MCF 10A (cell line): ENCODE results near the gene DDN. TPM values are rescaled to one million over a fixed set of nuclear protein-coding genes. Genes with fewer than 3 reads are reported as not detected.

Experiments
- BruUV-seq: library from RNA; stranded (reverse); fragments of 400-500 nt; replicated peaks from 2 replicates; lab custom pipeline; 2021; lab: Mats Ljungman, UMichigan
- CTCF ChIA-PET: fragments of 300-600 bp; sonication (Branson Sonifier 250); formaldehyde crosslinking; extraction: SDS; loops from one replicate; lab custom pipeline; 2021; ENCODE audit warnings: antibody characterized with exemption, inconsistent platforms; lab: Yijun Ruan, JAX
- POLR2A ChIA-PET: fragments of 300-600, 350-650 bp; sonication (Branson Sonifier 250); formaldehyde crosslinking; extraction: SDS; loops from one replicate; lab custom pipeline; 2020; ENCODE audit warnings: antibody characterized with exemption, inconsistent platforms; lab: Yijun Ruan, JAX
- DNase-seq: peaks from one replicate; pipeline ENCODE4 v3.0.0-alpha.2; 2018; ENCODE audit not compliant: unreplicated experiment
- H3K27ac Mint-ChIP-seq: one replicate; pipeline ENCODE4 v1.8.0; 2022; ENCODE audit warnings: mild to moderate bottlenecking, low read depth, mixed read lengths; ENCODE audit not compliant: unreplicated experiment
- H3K27me3 Mint-ChIP-seq: one replicate; pipeline ENCODE4 v1.8.0; 2022; ENCODE audit warnings: mixed read lengths; ENCODE audit not compliant: insufficient read depth, unreplicated experiment
- H3K36me3 Mint-ChIP-seq: one replicate; pipeline ENCODE4 v1.8.0; 2022; ENCODE audit warnings: mild to moderate bottlenecking, moderate library complexity, mixed read lengths; ENCODE audit not compliant: insufficient read depth, unreplicated experiment
- H3K4me1 Mint-ChIP-seq: one replicate; pipeline ENCODE4 v1.8.0; 2022; ENCODE audit warnings: mixed read lengths; ENCODE audit not compliant: insufficient read depth, unreplicated experiment
- H3K4me3 Mint-ChIP-seq: one replicate; pipeline ENCODE4 v1.8.0; 2022; ENCODE audit warnings: mild to moderate bottlenecking, moderate library complexity, mixed read lengths; ENCODE audit not compliant: unreplicated experiment
- H3K9me3 Mint-ChIP-seq: one replicate; pipeline ENCODE4 v1.8.0; 2022; ENCODE audit warnings: mixed read lengths; ENCODE audit not compliant: unreplicated experiment
- intact Hi-C: fragments of 100-400 bp; cut with micrococcal nuclease; formaldehyde crosslinking; loops from 2 replicates; pipeline ENCODE4 v1.14.1; 2022
- total RNA-seq: library from RNA; stranded (reverse); gene quantifications from 2 replicates; pipeline ENCODE4 v1.2.3, GENCODE V29; 2022
- TF ChIP-seq, protein P1 (sequence below): fragments of 200-600 bp; IDR thresholded peaks from one replicate; pipeline ENCODE4 v1.8.0; 2022; ENCODE audit warnings: antibody characterized with exemption, mild to moderate bottlenecking; ENCODE audit not compliant: unreplicated experiment

DDN gene
- total RNA-seq, 1 experiment from 2014 or later, result 0.28 TPM

GRCh38 chr12:48969833-48970701 lies 29.1 kb downstream of the DDN start:
- TF ChIP-seq, protein P1, sequence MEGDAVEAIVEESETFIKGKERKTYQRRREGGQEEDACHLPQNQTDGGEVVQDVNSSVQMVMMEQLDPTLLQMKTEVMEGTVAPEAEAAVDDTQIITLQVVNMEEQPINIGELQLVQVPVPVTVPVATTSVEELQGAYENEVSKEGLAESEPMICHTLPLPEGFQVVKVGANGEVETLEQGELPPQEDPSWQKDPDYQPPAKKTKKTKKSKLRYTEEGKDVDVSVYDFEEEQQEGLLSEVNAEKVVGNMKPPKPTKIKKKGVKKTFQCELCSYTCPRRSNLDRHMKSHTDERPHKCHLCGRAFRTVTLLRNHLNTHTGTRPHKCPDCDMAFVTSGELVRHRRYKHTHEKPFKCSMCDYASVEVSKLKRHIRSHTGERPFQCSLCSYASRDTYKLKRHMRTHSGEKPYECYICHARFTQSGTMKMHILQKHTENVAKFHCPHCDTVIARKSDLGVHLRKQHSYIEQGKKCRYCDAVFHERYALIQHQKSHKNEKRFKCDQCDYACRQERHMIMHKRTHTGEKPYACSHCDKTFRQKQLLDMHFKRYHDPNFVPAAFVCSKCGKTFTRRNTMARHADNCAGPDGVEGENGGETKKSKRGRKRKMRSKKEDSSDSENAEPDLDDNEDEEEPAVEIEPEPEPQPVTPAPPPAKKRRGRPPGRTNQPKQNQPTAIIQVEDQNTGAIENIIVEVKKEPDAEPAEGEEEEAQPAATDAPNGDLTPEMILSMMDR, result no peak
- Mint-ChIP-seq H3K4me3 (peak overlapping the region; percentile 73), H3K27ac (no peak overlapping the region), H3K36me3 (no peaks in the 10 kb centered on the region), H3K27me3 (no peaks in the 10 kb centered on the region), H3K4me1 (peaks cover 14% of the 10 kb centered on the region), H3K9me3 (no peaks in the 10 kb centered on the region)
- no TSS peak for BruUV-seq
- intact Hi-C loops, result no loop called here
- ChIA-PET CTCF (interaction anchor here (0.7 to 3.3 kb wide), 6 partner anchors 8 to 74 kb away, joined by 3 to 20 read pairs (median 7); partner anchors contain the start of gene WNT1), POLR2A (interaction anchor here (1.2 to 2.4 kb wide), 2 partner anchors 12 to 48 kb away, joined by 3 to 10 read pairs; partner anchors contain the start of genes ARF3 and PRKAG1)
- no peak for DNase-seq

DNA sequence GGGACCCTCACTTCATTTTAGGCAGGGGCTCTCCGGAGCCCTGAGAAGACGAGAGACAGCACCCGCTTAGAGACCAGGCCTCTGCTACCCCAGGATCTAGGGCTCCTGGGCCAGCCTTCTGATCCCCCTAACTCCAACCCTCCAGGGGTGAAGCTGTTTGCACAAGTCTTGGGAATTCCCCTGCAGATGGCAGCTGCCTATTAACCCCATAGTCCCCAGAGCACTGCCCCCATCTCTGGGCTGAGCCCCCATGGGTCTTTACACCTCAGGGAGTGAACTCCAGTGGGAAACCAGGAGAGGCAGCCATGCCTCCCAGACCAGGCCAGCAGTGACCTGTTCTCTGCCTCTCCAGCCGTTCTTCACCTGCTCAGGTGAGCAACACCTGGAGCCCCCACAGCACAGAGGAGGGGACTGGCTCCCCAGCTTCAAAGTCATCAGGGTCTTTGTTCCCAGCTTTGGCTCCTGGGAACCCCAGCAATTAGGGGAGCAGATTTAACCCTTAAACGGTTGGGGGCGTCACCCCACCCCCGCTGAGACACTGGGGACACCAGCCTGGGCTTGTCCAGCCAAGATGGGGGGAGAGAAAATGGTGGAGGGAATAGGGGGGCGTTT lies 29.9 kb downstream of the DDN start:
- Mint-ChIP-seq H3K27me3 (no peaks in the 10 kb centered on the region), H3K9me3 (no peaks in the 10 kb centered on the region), H3K27ac (no peak overlapping the region), H3K4me3 (no peak overlapping the region), H3K36me3 (no peaks in the 10 kb centered on the region), H3K4me1 (peaks cover 14% of the 10 kb centered on the region)
- BruUV-seq, result no TSS peak
- intact Hi-C loops, result no loop called here
- CTCF ChIA-PET, result interaction anchor here (0.7 to 3.3 kb wide), 5 partner anchors 9 to 330 kb away, joined by 3 to 20 read pairs (median 3); partner anchors contain the start of gene WNT1
- TF ChIP-seq, protein P1, result no peak
- POLR2A ChIA-PET, result interaction anchor here (0.6 to 3.9 kb wide), 3 partner anchors 9 to 117 kb away, joined by 3 to 19 read pairs (median 3); partner anchors contain the start of genes ARF3, DDX23 and WNT1
- DNase-seq, result no peak

- no peak for DNase-seq
- peaks cover 14% of the 10 kb centered on the region for H3K4me1 Mint-ChIP-seq
These were observed 30.7 kb downstream of the DDN start for GRCh38 chr12:48968467-48968866.

More at GRCh38 chr12:48968467-48968866, 30.7 kb downstream of the DDN start:
- no peak overlapping the region for H3K27ac Mint-ChIP-seq
- H3K9me3 Mint-ChIP-seq, result no peaks in the 10 kb centered on the region
- ChIA-PET POLR2A (interaction anchor here (0.6 to 3.9 kb wide), 3 partner anchors 10 to 117 kb away, joined by 3 to 19 read pairs (median 3); partner anchors contain the start of genes ARF3, DDX23 and WNT1), CTCF (interaction anchor here (0.6 to 3.0 kb wide), 7 partner anchors 10 to 330 kb away, joined by 3 to 20 read pairs (median 3); partner anchors contain the start of gene WNT1)
- H3K36me3 Mint-ChIP-seq, result no peaks in the 10 kb centered on the region
- H3K4me3 Mint-ChIP-seq, result no peak overlapping the region
- intact Hi-C loops, result no loop called here
- no peaks in the 10 kb centered on the region for H3K27me3 Mint-ChIP-seq
- TF ChIP-seq, protein P1, result no peak
- BruUV-seq, result no TSS peak
